ENCODE data around the gene PKP3.

DNA sequence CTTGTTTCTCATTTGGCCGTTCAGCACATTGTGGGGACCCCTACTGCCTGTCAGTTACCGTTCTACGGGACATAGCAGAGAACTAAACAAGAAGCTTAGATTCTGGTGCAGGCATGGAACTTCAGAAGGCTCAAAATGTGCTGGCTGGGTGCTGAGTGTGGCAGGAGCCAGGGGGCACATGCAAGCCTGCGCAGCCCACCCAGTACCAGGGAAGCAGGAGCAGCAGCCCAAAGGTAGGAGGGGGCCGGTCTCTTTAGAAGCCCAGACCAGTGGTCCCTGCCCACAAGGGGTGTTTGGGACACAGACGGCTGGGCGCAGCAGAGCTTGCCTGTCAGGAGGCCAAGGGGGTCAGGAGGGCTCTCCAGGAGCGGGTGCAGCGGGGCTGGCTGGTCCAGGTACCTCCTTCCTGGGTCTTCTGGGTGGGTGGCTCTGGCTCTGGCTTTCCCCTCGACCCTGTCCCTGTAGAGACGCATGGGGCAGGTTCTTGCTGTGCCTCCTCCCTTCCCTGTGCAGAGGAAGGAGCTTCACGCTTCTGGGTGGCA, 58.3 kb downstream of the PKP3 start:
- TF ChIP-seq, protein P1, sequence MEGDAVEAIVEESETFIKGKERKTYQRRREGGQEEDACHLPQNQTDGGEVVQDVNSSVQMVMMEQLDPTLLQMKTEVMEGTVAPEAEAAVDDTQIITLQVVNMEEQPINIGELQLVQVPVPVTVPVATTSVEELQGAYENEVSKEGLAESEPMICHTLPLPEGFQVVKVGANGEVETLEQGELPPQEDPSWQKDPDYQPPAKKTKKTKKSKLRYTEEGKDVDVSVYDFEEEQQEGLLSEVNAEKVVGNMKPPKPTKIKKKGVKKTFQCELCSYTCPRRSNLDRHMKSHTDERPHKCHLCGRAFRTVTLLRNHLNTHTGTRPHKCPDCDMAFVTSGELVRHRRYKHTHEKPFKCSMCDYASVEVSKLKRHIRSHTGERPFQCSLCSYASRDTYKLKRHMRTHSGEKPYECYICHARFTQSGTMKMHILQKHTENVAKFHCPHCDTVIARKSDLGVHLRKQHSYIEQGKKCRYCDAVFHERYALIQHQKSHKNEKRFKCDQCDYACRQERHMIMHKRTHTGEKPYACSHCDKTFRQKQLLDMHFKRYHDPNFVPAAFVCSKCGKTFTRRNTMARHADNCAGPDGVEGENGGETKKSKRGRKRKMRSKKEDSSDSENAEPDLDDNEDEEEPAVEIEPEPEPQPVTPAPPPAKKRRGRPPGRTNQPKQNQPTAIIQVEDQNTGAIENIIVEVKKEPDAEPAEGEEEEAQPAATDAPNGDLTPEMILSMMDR (IDR thresholded peaks at IDR 0.05): no peak
- no peak for TF ChIP-seq POLR2A (IDR thresholded peaks at IDR 0.05)
